Tibial artery (tissue), 4 donors: Measurements from ENCODE around the gene SRP68.

Experiments used
- DNase-seq, 2 donors: peaks; one replicate each; pipeline ENCODE4 v3.0.0-alpha.2; 2019
- H3K27ac ChIP-seq, 2 donors: fragments of 200-600 bp; sonication (generic) in 1 of 2; 1 replicate in 1 of 2; 2 replicates in 1 of 2; pipeline ENCODE4 v1.5.1; 2018 to 2019; ENCODE audit warnings: mild to moderate bottlenecking in 1 of 2
- H3K27me3 ChIP-seq, 2 donors: fragments of 200-600 bp; sonication (generic) in 1 of 2; one replicate each; pipeline versions ENCODE4 v1.5.1 to v1.6.0; 2016 to 2019
- H3K36me3 ChIP-seq, 3 donors: fragments of 200-600 bp; sonication (generic) in 2 of 3; one replicate each; pipeline ENCODE4 v1.5.1; 2016 to 2019; ENCODE audit warnings: mild to moderate bottlenecking in 2 of 3
- H3K4me1 ChIP-seq, 4 donors: fragments of 200-600 bp; sonication (generic) in 2 of 4; 1 replicate in 3 of 4; 2 replicates in 1 of 4; pipeline ENCODE4 v1.5.1; 2016 to 2019
- H3K4me3 ChIP-seq, 2 donors: fragments of 200-600 bp; sonication (generic) in 1 of 2; 1 replicate in 1 of 2; 2 replicates in 1 of 2; pipeline ENCODE4 v1.5.1; 2018 to 2019; ENCODE audit warnings: mild to moderate bottlenecking in 2 of 2
- H3K9me3 ChIP-seq, 3 donors: fragments of 200-600 bp; sonication (generic) in 1 of 3; one replicate each; pipeline ENCODE4 v1.5.1; 2016 to 2019
- intact Hi-C: fragments of 100-400 bp; cut with DNase I; formaldehyde crosslinking; loops from one replicate; pipeline ENCODE4 v1.15.0; 2023; ENCODE audit warnings: low total_unique reads
- TF ChIP-seq, protein P1 (sequence below), 2 experiments: fragments of 200-600 bp in 1 of 2; fragments of 450-650 bp in 1 of 2; IDR thresholded peaks; one replicate each; pipeline ENCODE4 v1.5.1; 2017 to 2019; ENCODE audit warnings: antibody characterized with exemption in 2 of 2, mild to moderate bottlenecking in 1 of 2, moderate library complexity in 1 of 2

SRP68 gene

GRCh38 chr17:76033139-76033538, 39.2 kb downstream of the SRP68 start:
- Histone ChIP-seq H3K4me1 (no peaks in the 10 kb centered on the region), H3K9me3 (no peaks in the 10 kb centered on the region), H3K27me3 (peaks cover 0 to 5% of the 10 kb centered on the region in 2 donors), H3K4me3 (no peak overlapping the region), H3K27ac (no peak overlapping the region), H3K36me3 (peaks cover 0 to 3% (median 0%) of the 10 kb centered on the region in 3 donors)
- intact Hi-C loops: no loop called here
- no peak for DNase-seq
- TF ChIP-seq, protein P1, sequence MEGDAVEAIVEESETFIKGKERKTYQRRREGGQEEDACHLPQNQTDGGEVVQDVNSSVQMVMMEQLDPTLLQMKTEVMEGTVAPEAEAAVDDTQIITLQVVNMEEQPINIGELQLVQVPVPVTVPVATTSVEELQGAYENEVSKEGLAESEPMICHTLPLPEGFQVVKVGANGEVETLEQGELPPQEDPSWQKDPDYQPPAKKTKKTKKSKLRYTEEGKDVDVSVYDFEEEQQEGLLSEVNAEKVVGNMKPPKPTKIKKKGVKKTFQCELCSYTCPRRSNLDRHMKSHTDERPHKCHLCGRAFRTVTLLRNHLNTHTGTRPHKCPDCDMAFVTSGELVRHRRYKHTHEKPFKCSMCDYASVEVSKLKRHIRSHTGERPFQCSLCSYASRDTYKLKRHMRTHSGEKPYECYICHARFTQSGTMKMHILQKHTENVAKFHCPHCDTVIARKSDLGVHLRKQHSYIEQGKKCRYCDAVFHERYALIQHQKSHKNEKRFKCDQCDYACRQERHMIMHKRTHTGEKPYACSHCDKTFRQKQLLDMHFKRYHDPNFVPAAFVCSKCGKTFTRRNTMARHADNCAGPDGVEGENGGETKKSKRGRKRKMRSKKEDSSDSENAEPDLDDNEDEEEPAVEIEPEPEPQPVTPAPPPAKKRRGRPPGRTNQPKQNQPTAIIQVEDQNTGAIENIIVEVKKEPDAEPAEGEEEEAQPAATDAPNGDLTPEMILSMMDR (IDR thresholded peaks at IDR 0.05): no peak

DNA sequence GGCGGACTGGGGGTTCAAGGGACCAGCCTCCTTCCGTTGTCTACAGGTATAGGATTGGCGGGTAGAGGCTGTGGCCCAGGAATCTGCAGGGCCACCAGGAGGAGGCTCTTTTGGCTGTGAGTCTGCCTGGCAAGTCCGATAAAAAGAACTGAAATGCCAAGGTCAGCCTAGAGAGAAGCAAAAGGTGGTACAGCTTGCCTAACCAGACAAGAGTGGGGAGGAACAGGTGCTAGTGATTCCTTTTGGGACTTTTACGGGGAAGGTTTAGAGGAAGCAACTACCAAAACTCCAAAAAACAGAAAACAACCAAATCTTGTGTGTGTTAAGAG, 39.6 kb downstream of the SRP68 start:
- H3K4me1 ChIP-seq: no peaks in the 10 kb centered on the region
- H3K27me3 ChIP-seq: peaks cover 0 to 7% of the 10 kb centered on the region in 2 donors
- no peak overlapping the region for H3K4me3 ChIP-seq
- TF ChIP-seq, protein P1 (IDR thresholded peaks at IDR 0.05): no peak
- no peaks in the 10 kb centered on the region for H3K36me3 ChIP-seq
- DNase-seq: no peak
- intact Hi-C loops: no loop called here
- no peak overlapping the region for H3K27ac ChIP-seq
- H3K9me3 ChIP-seq: no peaks in the 10 kb centered on the region

DNA sequence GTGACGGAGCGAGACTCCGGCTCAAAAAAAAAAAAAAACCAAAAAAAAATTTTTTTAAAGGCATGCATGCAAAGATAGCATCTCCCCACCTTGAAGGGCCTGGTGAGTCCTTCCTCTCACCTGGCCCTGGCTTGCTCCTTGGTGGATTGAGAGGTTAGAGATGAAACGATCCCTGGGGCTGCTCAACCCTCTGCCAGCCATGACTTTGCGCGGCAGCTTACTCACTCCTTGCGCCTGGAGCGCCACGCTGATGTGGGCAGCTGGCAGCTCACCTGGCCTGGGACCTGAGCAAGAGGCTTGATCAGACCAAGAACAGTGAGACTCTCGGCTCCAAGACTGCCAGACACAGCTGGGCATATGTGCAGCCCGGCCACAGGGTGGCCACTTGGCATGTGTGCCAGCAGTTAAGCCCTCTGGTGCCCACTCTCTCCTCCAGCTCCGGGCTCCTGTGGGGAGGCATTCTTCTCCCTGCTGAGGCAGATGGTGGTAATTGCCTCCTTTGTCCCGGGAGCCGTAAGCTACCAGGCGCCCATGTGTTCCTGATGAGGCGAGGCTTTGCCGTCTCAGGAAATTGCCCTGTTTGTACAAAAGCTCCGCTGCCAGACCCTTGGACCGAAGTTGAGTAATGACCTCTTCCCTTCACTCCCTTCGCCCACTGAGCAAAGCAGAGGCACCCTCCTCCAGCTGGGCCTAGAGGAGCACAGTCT, 40.1 kb downstream of the SRP68 start:
- no peaks in the 10 kb centered on the region for H3K9me3 ChIP-seq
- TF ChIP-seq, protein P1 (IDR thresholded peaks at IDR 0.05): no peak
- peaks cover 0 to 7% of the 10 kb centered on the region in 2 donors for H3K27me3 ChIP-seq
- no peak overlapping the region for H3K4me3 ChIP-seq
- no peak for DNase-seq
- intact Hi-C loops: no loop called here
- no peaks in the 10 kb centered on the region for H3K4me1 ChIP-seq
- H3K27ac ChIP-seq: no peak overlapping the region
- no peaks in the 10 kb centered on the region for H3K36me3 ChIP-seq

DNA sequence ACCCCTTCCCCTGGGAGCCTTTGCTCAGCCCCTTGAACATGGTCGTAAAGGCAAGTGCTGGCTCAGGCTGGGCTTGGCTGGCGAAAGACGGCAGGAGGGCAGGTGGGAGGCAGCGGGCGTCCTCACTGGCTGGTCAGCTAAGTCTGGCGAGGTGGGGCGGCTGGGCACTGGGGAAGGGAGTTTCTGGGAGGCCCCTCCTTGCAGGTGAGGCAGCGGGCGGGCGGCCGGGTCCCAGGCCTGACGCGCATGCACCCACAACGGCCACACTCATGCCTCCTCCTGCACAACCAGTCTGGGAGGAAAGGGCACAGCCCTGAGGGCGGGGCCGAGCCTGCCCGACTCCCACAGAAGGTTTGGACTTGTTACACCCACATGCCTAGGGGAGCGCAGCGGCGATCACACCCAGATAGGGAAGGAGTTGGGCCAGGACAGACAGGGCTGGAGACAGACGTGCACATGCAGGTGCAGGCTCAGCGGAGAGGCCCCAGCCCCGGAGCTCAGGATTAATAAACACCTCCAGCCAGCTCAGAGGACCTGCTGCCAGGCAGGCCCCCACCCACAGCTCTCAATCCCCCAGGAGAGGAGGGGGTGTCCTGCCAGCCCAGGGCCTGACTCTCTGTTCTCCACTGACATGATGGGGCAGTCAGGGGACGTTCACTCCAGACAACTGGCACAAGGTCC, 45.0 kb downstream of the SRP68 start, which contains the start of gene EVPL:
EVPL (minus strand) TSS at position 148 of the 681 bp plus-strand sequence; CDS start at position 40, 108 bp downstream.
- Histone ChIP-seq H3K27ac (no peak within 1 kb of the TSS), H3K4me3 (no peak within 1 kb of the TSS), H3K27me3 (peaks cover 0 to 32% of the 10 kb centered on the region in 2 donors), H3K36me3 (peaks cover 0 to 5% (median 0%) of the 10 kb centered on the region in 3 donors), H3K4me1 (no peaks in the 10 kb centered on the region), H3K9me3 (no peaks in the 10 kb centered on the region)
- intact Hi-C loops: no loop called here
- TF ChIP-seq, protein P1 (IDR thresholded peaks at IDR 0.05): no peak
- DNase-seq: no peak

GRCh38 chr17:76026714-76027158, 45.6 kb downstream of the SRP68 start:
- intact Hi-C loops: no loop called here
- H3K4me1 ChIP-seq: no peaks in the 10 kb centered on the region
- H3K27ac ChIP-seq: no peak overlapping the region
- H3K27me3 ChIP-seq: peaks cover 0 to 36% of the 10 kb centered on the region in 2 donors
- peaks cover 0 to 5% (median 0%) of the 10 kb centered on the region in 3 donors for H3K36me3 ChIP-seq
- H3K4me3 ChIP-seq: no peak overlapping the region
- DNase-seq: no peak
- no peaks in the 10 kb centered on the region for H3K9me3 ChIP-seq
- TF ChIP-seq, protein P1 (IDR thresholded peaks at IDR 0.05): no peak
